ENCODE measurements around the gene KIFC3. TPM values are rescaled to one million over a fixed set of nuclear protein-coding genes. Genes with fewer than 3 reads are reported as not detected.

KIFC3 gene
- total RNA-seq, 4 donors from 2014 or later: 111 to 219 (median 153) TPM

- Histone ChIP-seq H3K4me3 (no peak overlapping the region), H3K4me1 (peaks cover 64% of the 10 kb centered on the region), H3K36me3 (no peaks in the 10 kb centered on the region), H3K27me3 (no peaks in the 10 kb centered on the region), H3K9me3 (no peaks in the 10 kb centered on the region), H3K27ac (peak overlapping the region; percentile 75)
- TF ChIP-seq POLR2AphosphoS5 (IDR thresholded peaks at IDR 0.05) (no peak), EP300 (IDR thresholded peaks at IDR 0.05) (no peak), CTCF (IDR thresholded peaks at IDR 0.05) (no peak), POLR2A (IDR thresholded peaks at IDR 0.05) (no peak)
- 73% methylated on average over 14 of the region's 15 CpGs for WGBS
- DNase-seq (ENCODE audit: low spot score in 2 of 2): no peak
These were observed 7.2 kb upstream of the KIFC3 start for GRCh38 chr16:57809276-57810196.

DNA sequence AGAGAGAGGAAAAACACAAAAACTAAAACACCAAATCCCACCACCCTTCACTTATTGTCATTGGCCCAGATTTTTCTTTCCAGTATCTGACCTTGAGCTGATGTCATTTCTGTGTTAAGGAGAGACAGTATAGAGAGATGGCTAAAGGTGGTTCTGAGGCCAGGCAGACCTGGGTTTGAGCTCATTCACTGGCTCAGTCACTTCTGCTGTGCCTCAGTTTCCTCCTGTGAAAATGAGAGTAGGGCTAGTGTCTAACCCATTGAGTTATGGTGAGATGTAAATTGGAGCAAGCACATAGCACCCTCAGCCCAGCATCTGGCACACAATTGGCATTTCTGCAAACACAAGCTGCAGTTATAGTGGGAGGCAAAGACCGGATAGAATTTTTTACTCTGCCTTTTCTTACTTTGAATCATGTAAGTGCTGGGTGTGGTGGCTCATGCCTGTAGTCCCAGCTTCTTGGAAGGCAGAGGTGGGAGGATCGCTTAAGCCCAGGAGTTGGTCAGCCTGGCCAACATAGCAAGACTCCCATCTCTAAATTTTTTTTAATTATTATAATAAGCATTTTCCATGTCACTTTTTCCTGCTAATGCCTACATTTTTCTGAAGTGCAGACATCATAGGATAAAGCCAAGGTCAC lies 6.4 kb upstream of the KIFC3 start:
- Histone ChIP-seq H3K9me3 (no peaks in the 10 kb centered on the region), H3K36me3 (no peaks in the 10 kb centered on the region), H3K27me3 (no peaks in the 10 kb centered on the region), H3K4me1 (peaks cover 57% of the 10 kb centered on the region), H3K4me3 (peak overlapping the region; percentile 18), H3K27ac (no peak overlapping the region)
- no peak for TF ChIP-seq POLR2A (IDR thresholded peaks at IDR 0.05)
- no peak for TF ChIP-seq CTCF (IDR thresholded peaks at IDR 0.05)
- no peak for TF ChIP-seq EP300 (IDR thresholded peaks at IDR 0.05)
- no peak for TF ChIP-seq POLR2AphosphoS5 (IDR thresholded peaks at IDR 0.05)
- WGBS: 43% methylated on average over 2 of the region's 2 CpGs
- no peak for DNase-seq (ENCODE audit: low spot score in 2 of 2)

- H3K4me3 ChIP-seq: peak overlapping the region; percentile 18
- no peaks in the 10 kb centered on the region for H3K27me3 ChIP-seq
- TF ChIP-seq EP300 (IDR thresholded peaks at IDR 0.05) (no peak), POLR2AphosphoS5 (IDR thresholded peaks at IDR 0.05) (no peak), POLR2A (IDR thresholded peaks at IDR 0.05) (no peak), CTCF (IDR thresholded peaks at IDR 0.05) (no peak)
- 4% methylated on average over 16 of the region's 16 CpGs for WGBS
- no peaks in the 10 kb centered on the region for H3K36me3 ChIP-seq
- H3K27ac ChIP-seq: peak overlapping the region; percentile 11
- DNase-seq (ENCODE audit: low spot score in 2 of 2): peak; percentile 89 to 93
- no peaks in the 10 kb centered on the region for H3K9me3 ChIP-seq
- H3K4me1 ChIP-seq: peaks cover 57% of the 10 kb centered on the region
These were observed 5.8 kb upstream of the KIFC3 start for GRCh38 chr16:57807968-57808528.

- TF ChIP-seq POLR2A (IDR thresholded peaks at IDR 0.05) (no peak), CTCF (IDR thresholded peaks at IDR 0.05) (no peak), POLR2AphosphoS5 (IDR thresholded peaks at IDR 0.05) (no peak)
- no peak overlapping the region for H3K27ac ChIP-seq
- H3K9me3 ChIP-seq: no peaks in the 10 kb centered on the region
- WGBS: 70% methylated on average over 7 of the region's 7 CpGs
- H3K4me3 ChIP-seq: no peak overlapping the region
- H3K27me3 ChIP-seq: no peaks in the 10 kb centered on the region
- no peak for DNase-seq (ENCODE audit: low spot score in 2 of 2)
- H3K4me1 ChIP-seq: peaks cover 57% of the 10 kb centered on the region
- no peaks in the 10 kb centered on the region for H3K36me3 ChIP-seq
These were observed 5.1 kb upstream of the KIFC3 start for GRCh38 chr16:57807252-57807967.
